ENCODE results near the gene RRAS.

The RRAS gene

GRCh38 chr19:49657493-49658138 is 17.7 kb upstream of the RRAS start:
- H3K4me3 ChIP-seq (ENCODE audit: low read depth, low read length), result no peak overlapping the region
- no peak for DNase-seq (ENCODE audit: low read depth)

- H3K4me3 ChIP-seq (ENCODE audit: low read depth, low read length), result no peak overlapping the region
- DNase-seq (ENCODE audit: low read depth), result no peak
Measured at GRCh38 chr19:49656456-49657109, 16.6 kb upstream of the RRAS start.

- H3K4me3 ChIP-seq (ENCODE audit: low read depth, low read length), result no peak overlapping the region
- DNase-seq (ENCODE audit: low read depth), result no peak
Measured at GRCh38 chr19:49655570-49656455, 15.9 kb upstream of the RRAS start.

- H3K4me3 ChIP-seq (ENCODE audit: low read depth, low read length), result no peak overlapping the region
- DNase-seq (ENCODE audit: low read depth), result no peak
Measured at GRCh38 chr19:49654581-49654980, 14.6 kb upstream of the RRAS start.

GRCh38 chr19:49653466-49653806 is 13.5 kb upstream of the RRAS start:
- DNase-seq (ENCODE audit: low read depth), result no peak
- no peak overlapping the region for H3K4me3 ChIP-seq (ENCODE audit: low read depth, low read length)

- DNase-seq (ENCODE audit: low read depth), result no peak
- no peak overlapping the region for H3K4me3 ChIP-seq (ENCODE audit: low read depth, low read length)
Measured at GRCh38 chr19:49652551-49653465, 12.9 kb upstream of the RRAS start.

GRCh38 chr19:49651820-49652550 is 12.0 kb upstream of the RRAS start:
- DNase-seq (ENCODE audit: low read depth), result no peak
- no peak overlapping the region for H3K4me3 ChIP-seq (ENCODE audit: low read depth, low read length)

- DNase-seq (ENCODE audit: low read depth), result no peak
Measured at GRCh38 chr19:49651029-49651819, 11.3 kb upstream of the RRAS start.

GRCh38 chr19:49646586-49646985 is 6.6 kb upstream of the RRAS start:
- DNase-seq (ENCODE audit: low read depth), result no peak
- no peak overlapping the region for H3K4me3 ChIP-seq (ENCODE audit: low read depth, low read length)

More at GRCh38 chr19:49651029-49651819, 11.3 kb upstream of the RRAS start:
- H3K4me3 ChIP-seq (ENCODE audit: low read depth, low read length), result no peak overlapping the region

GRCh38 chr19:49645995-49646394 is 6.1 kb upstream of the RRAS start:
- no peak for DNase-seq (ENCODE audit: low read depth)
- H3K4me3 ChIP-seq (ENCODE audit: low read depth, low read length), result no peak overlapping the region

- no peak overlapping the region for H3K4me3 ChIP-seq (ENCODE audit: low read depth, low read length)
- DNase-seq (ENCODE audit: low read depth), result no peak
Measured at GRCh38 chr19:49645592-49645991, 5.6 kb upstream of the RRAS start.

- peak overlapping the region; percentile 99 for H3K4me3 ChIP-seq (ENCODE audit: low read depth, low read length)
- no peak for DNase-seq (ENCODE audit: low read depth)
Measured at GRCh38 chr19:49643466-49643865, 3.5 kb upstream of the RRAS start.

- no peak for DNase-seq (ENCODE audit: low read depth)
- H3K4me3 ChIP-seq (ENCODE audit: low read depth, low read length), result peak overlapping the region; percentile 99
Measured at GRCh38 chr19:49642492-49643035, 2.6 kb upstream of the RRAS start.

GRCh38 chr19:49641688-49642491 is 1.9 kb upstream of the RRAS start, which contains the start of gene SCAF1:
Gene SCAF1, plus strand, starts transcription at chr19:49642209. Its CDS starts 2,818 bp downstream, at chr19:49645027.
- H3K4me3 ChIP-seq (ENCODE audit: low read depth, low read length), result peak within 1 kb of the TSS; percentile 99
- DNase-seq (ENCODE audit: low read depth), result peak; percentile 98

- DNase-seq (ENCODE audit: low read depth), result no peak
- H3K4me3 ChIP-seq (ENCODE audit: low read depth, low read length), result peak overlapping the region; percentile 78
Measured at GRCh38 chr19:49639401-49640112, 386 bp downstream of the RRAS start.
